ENCODE data around the gene SLC35B2. TPM values are rescaled to one million over a fixed set of nuclear protein-coding genes. Genes with fewer than 3 reads are reported as not detected.

SLC35B2 gene
- total RNA-seq, 1 experiment from 2014 or later = 221 TPM

- in situ Hi-C loops (cut with HindIII; ENCODE audit: low pct_unique_long_range_greater_than_20kb, low sequenced_read_pairs) = no loop called here
- DNase-seq (ENCODE audit: low read depth) = peak; percentile 81
Observed at GRCh38 chr6:44219053-44219814, 38.1 kb downstream of the SLC35B2 start.

GRCh38 chr6:44217332-44218143, 39.8 kb downstream of the SLC35B2 start:
- in situ Hi-C loops (cut with HindIII; ENCODE audit: low pct_unique_long_range_greater_than_20kb, low sequenced_read_pairs) = no loop called here
- DNase-seq (ENCODE audit: low read depth) = peak; percentile 19

- in situ Hi-C loops (cut with HindIII; ENCODE audit: low pct_unique_long_range_greater_than_20kb, low sequenced_read_pairs) = no loop called here
- no peak for DNase-seq (ENCODE audit: low read depth)
Observed at GRCh38 chr6:44216677-44217331, 40.5 kb downstream of the SLC35B2 start, which contains the start of gene MYMX. Gene MYMX, plus strand, starts transcription at chr6:44216926. Its CDS starts 546 bp downstream, at chr6:44217472.

GRCh38 chr6:44214307-44214706, 43.0 kb downstream of the SLC35B2 start:
- DNase-seq (ENCODE audit: low read depth) = no peak
- in situ Hi-C loops (cut with HindIII; ENCODE audit: low pct_unique_long_range_greater_than_20kb, low sequenced_read_pairs) = no loop called here

- DNase-seq (ENCODE audit: low read depth) = no peak
- in situ Hi-C loops (cut with HindIII; ENCODE audit: low pct_unique_long_range_greater_than_20kb, low sequenced_read_pairs) = no loop called here
Observed at GRCh38 chr6:44211284-44211683, 46.0 kb downstream of the SLC35B2 start.

GRCh38 chr6:44207966-44208365, 49.4 kb downstream of the SLC35B2 start:
- in situ Hi-C loops (cut with HindIII; ENCODE audit: low pct_unique_long_range_greater_than_20kb, low sequenced_read_pairs) = no loop called here

More at GRCh38 chr6:44207966-44208365, 49.4 kb downstream of the SLC35B2 start:
- DNase-seq (ENCODE audit: low read depth) = no peak

Other genes with a start within 250 kb of the SLC35B2 start
- gene MRPL14, start 130.1 kb downstream of the SLC35B2 start, total RNA-seq (2014; rRNA removed; shearing (Covaris generic); ENCODE audit: low replicate concordance) = 119 and 157 TPM in 2 replicates
- gene TMEM63B, start 130.0 kb downstream of the SLC35B2 start, total RNA-seq (2014; rRNA removed; shearing (Covaris generic); ENCODE audit: low replicate concordance) = 6.2 and 7.3 TPM in 2 replicates
- not detected in 2 replicates for gene CAPN11, start 98.7 kb downstream of the SLC35B2 start, total RNA-seq (2014; rRNA removed; shearing (Covaris generic); ENCODE audit: low replicate concordance)
- not detected in 2 replicates for gene MYMX, start 40.6 kb downstream of the SLC35B2 start, total RNA-seq (2014; rRNA removed; shearing (Covaris generic); ENCODE audit: low replicate concordance)
- gene SLC29A1, start 33.9 kb downstream of the SLC35B2 start, total RNA-seq (2014; rRNA removed; shearing (Covaris generic); ENCODE audit: low replicate concordance) = 47.6 and 55.5 TPM in 2 replicates
- 807 and 852 TPM in 2 replicates for gene HSP90AB1, start 10.4 kb downstream of the SLC35B2 start, total RNA-seq (2014; rRNA removed; shearing (Covaris generic); ENCODE audit: low replicate concordance)
- gene NFKBIE, start 8.0 kb upstream of the SLC35B2 start, total RNA-seq (2014; rRNA removed; shearing (Covaris generic); ENCODE audit: low replicate concordance) = 24.7 and 33.4 TPM in 2 replicates
- not detected in 2 replicates for gene TMEM151B, start 12.9 kb upstream of the SLC35B2 start, total RNA-seq (2014; rRNA removed; shearing (Covaris generic); ENCODE audit: low replicate concordance)
- gene AARS2, start 55.8 kb upstream of the SLC35B2 start, total RNA-seq (2014; rRNA removed; shearing (Covaris generic); ENCODE audit: low replicate concordance) = 20.0 and 23.9 TPM in 2 replicates
- gene SPATS1, start 85.1 kb upstream of the SLC35B2 start, total RNA-seq (2014; rRNA removed; shearing (Covaris generic); ENCODE audit: low replicate concordance) = not detected in 2 replicates
- gene CDC5L, start 130.2 kb upstream of the SLC35B2 start, total RNA-seq (2014; rRNA removed; shearing (Covaris generic); ENCODE audit: low replicate concordance) = 12.2 and 19.9 TPM in 2 replicates

Measured in Caki2 (cell line).